Endodermal cell (in vitro differentiated cells): ENCODE results near the gene SMYD3. TPM values are rescaled to one million over a fixed set of nuclear protein-coding genes. Genes with fewer than 3 reads are reported as not detected.

Source experiments
- DNase-seq: peaks from one replicate; pipeline ENCODE4 v3.0.0-alpha.2; 2017
- H3K27ac ChIP-seq: 2 replicates; pipeline ENCODE4 v1.5.1; 2013; ENCODE audit warnings: mild to moderate bottlenecking, low read depth, low read length, moderate library complexity
- H3K27me3 ChIP-seq: 2 replicates; pipeline ENCODE4 v1.6.1; 2013; ENCODE audit warnings: mild to moderate bottlenecking, low read length, moderate library complexity; ENCODE audit not compliant: insufficient read depth, control insufficient read depth, poor library complexity, severe bottlenecking
- H3K36me3 ChIP-seq: 2 replicates; pipeline ENCODE4 v1.7.0; 2013; ENCODE audit warnings: mild to moderate bottlenecking, low read length, moderate library complexity; ENCODE audit not compliant: control insufficient read depth, insufficient read depth
- H3K4me1 ChIP-seq: one replicate; pipeline ENCODE4 v1.7.0; 2013; ENCODE audit warnings: low read length; ENCODE audit not compliant: control insufficient read depth, insufficient read depth
- H3K4me3 ChIP-seq: 2 replicates; pipeline ENCODE4 v1.5.1; 2013; ENCODE audit warnings: mild to moderate bottlenecking, low read length, moderate library complexity
- H3K9ac ChIP-seq: 2 replicates; pipeline ENCODE4 v1.6.1; 2013; ENCODE audit warnings: mild to moderate bottlenecking, low read length, moderate library complexity; ENCODE audit not compliant: poor library complexity, severe bottlenecking; ENCODE audit errors: extremely low read depth
- H3K9me3 ChIP-seq: 2 replicates; pipeline ENCODE4 v1.6.1; 2013; ENCODE audit warnings: mild to moderate bottlenecking, low read length, moderate library complexity; ENCODE audit not compliant: control insufficient read depth
- H3K27ac Mint-ChIP-seq: 2 replicates; pipeline ENCODE4 v1.8.0; 2020; ENCODE audit warnings: mixed read lengths
- H3K27me3 Mint-ChIP-seq: 2 replicates; pipeline ENCODE4 v1.8.0; 2021; ENCODE audit warnings: mild to moderate bottlenecking, mixed read lengths; ENCODE audit not compliant: insufficient read depth
- H3K36me3 Mint-ChIP-seq: 2 replicates; pipeline ENCODE4 v1.8.0; 2020; ENCODE audit warnings: low read depth, mixed read lengths
- H3K4me1 Mint-ChIP-seq: 2 replicates; pipeline ENCODE4 v1.8.0; 2020; ENCODE audit warnings: mixed read lengths
- H3K4me3 Mint-ChIP-seq: 2 replicates; pipeline ENCODE4 v1.8.0; 2020; ENCODE audit warnings: mild to moderate bottlenecking, moderate library complexity, mixed read lengths
- H3K9me3 Mint-ChIP-seq: 2 replicates; pipeline ENCODE4 v1.8.0; 2020; ENCODE audit warnings: mild to moderate bottlenecking, mixed read lengths
- WGBS, 2 experiments: methylation state at CpG; one replicate each; pipeline versions ENCODE4 v1.1.5 to v1.1.7; 2013; ENCODE audit warnings: missing lambda C conversion rate in 2 of 2, mixed read lengths in 1 of 2; ENCODE audit not compliant: insufficient coverage in 1 of 2, insufficient read length in 1 of 2; 5-methylcytosine and 5-hydroxymethylcytosine counted together
- total RNA-seq, 2 donors: library from RNA; stranded (reverse); fragmentation: NEBNext Ultra II Directional in 1 of 2; extraction: Animal tissue kit (Norgen Biotek cat#: 25700) in 1 of 2; gene quantifications; 2 replicates in 1 of 2; 3 replicates in 1 of 2; pipeline ENCODE4 v1.2.1, GENCODE V29; 2021
- TF ChIP-seq, protein P1 (sequence below): fragments of 200-600 bp; sonication (generic); conservative IDR thresholded peaks from 2 replicates; pipeline ENCODE4 v1.5.0; 2021; ENCODE audit warnings: antibody characterized with exemption, mild to moderate bottlenecking

Gene SMYD3
- total RNA-seq, 2 donors from 2014 or later: 32.3 to 45.8 TPM

DNA sequence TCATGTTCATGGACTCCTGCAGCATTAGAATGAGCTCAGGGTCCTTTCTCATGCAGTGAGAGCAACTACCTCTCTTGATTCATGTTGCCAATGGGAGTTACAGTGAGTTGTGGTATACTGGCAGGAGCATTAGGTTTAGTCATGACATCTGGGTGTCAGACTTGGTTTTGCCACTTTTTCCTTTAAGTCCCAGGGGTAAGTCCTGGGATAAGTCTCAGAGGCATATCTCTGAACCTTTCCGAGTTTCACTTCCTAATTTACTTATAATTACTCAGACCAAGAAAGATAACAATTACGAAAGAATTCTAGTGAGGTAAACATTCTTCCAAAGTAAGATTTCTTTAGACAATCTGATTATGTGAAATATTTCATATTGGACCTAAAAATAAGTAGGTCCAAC, 606.0 kb downstream of the SMYD3 start:
- Mint-ChIP-seq H3K36me3 (peaks cover 14% of the 10 kb centered on the region), H3K27me3 (no peaks in the 10 kb centered on the region), H3K4me1 (peaks cover 4% of the 10 kb centered on the region), H3K9me3 (peaks cover 24% of the 10 kb centered on the region), H3K27ac (no peak overlapping the region), H3K4me3 (no peak overlapping the region)
- no peak for DNase-seq
- Histone ChIP-seq H3K4me1 (no peaks in the 10 kb centered on the region), H3K27ac (no peak overlapping the region), H3K27me3 (no peaks in the 10 kb centered on the region), H3K9me3 (peaks cover 6% of the 10 kb centered on the region), H3K36me3 (no peaks in the 10 kb centered on the region), H3K4me3 (no peak overlapping the region), H3K9ac (no peak overlapping the region)
- WGBS, 2 experiments: 96% methylated on average over 2 of the region's 2 CpGs; no CpG with 5 or more reads in 1 of the 2 experiments
- TF ChIP-seq, protein P1, sequence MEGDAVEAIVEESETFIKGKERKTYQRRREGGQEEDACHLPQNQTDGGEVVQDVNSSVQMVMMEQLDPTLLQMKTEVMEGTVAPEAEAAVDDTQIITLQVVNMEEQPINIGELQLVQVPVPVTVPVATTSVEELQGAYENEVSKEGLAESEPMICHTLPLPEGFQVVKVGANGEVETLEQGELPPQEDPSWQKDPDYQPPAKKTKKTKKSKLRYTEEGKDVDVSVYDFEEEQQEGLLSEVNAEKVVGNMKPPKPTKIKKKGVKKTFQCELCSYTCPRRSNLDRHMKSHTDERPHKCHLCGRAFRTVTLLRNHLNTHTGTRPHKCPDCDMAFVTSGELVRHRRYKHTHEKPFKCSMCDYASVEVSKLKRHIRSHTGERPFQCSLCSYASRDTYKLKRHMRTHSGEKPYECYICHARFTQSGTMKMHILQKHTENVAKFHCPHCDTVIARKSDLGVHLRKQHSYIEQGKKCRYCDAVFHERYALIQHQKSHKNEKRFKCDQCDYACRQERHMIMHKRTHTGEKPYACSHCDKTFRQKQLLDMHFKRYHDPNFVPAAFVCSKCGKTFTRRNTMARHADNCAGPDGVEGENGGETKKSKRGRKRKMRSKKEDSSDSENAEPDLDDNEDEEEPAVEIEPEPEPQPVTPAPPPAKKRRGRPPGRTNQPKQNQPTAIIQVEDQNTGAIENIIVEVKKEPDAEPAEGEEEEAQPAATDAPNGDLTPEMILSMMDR: no peak

DNA sequence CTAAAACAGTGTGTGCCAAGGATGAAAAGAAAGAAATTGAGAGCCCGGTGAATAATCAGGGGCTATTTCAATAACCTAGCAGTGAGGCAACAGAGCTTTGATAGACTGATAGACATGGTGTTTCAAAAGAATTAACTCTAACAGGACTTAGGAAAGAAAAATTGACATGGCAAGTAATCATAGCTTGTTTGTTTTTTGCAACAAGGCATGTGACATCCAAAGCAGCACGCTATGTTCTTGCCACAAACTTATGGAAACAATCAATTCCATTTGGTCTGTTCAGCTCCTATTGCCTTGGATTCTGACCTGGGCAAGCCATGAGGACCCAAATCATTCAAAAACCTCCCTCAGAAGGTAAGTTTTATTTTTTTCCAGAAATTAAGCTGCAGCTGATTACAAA, 608.5 kb downstream of the SMYD3 start:
- no peaks in the 10 kb centered on the region for H3K27me3 Mint-ChIP-seq
- H3K9ac ChIP-seq: no peak overlapping the region
- H3K4me3 ChIP-seq: no peak overlapping the region
- peaks cover 6% of the 10 kb centered on the region for H3K9me3 ChIP-seq
- H3K27ac Mint-ChIP-seq: no peak overlapping the region
- no peaks in the 10 kb centered on the region for H3K36me3 ChIP-seq
- WGBS, 2 experiments: 92 to 100% methylated on average over 1 to 2 of the region's 2 CpGs
- no peak overlapping the region for H3K4me3 Mint-ChIP-seq
- peaks cover 4% of the 10 kb centered on the region for H3K4me1 Mint-ChIP-seq
- TF ChIP-seq, protein P1: no peak
- H3K36me3 Mint-ChIP-seq: peaks cover 14% of the 10 kb centered on the region
- no peaks in the 10 kb centered on the region for H3K4me1 ChIP-seq
- no peaks in the 10 kb centered on the region for H3K27me3 ChIP-seq
- peaks cover 22% of the 10 kb centered on the region for H3K9me3 Mint-ChIP-seq
- H3K27ac ChIP-seq: no peak overlapping the region
- DNase-seq: no peak

DNA sequence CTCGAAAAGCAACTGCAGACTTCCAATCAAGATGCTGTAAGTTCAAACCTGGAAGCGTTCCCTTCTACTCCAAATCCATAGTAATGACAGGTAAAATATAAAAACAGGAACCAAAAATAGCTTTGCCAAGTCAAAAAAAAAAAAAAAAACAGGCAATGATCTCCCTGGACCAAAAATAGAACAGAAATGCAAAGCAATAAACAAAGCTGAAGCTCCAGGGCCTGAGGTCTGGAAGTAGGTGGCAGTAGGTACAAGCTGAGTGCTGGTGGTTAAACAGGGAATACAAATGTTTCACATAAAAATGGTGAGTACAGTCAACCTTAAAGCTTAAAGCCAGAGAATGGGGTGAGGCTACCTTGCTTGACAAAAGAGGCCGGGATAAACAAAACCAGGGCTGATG, 610.8 kb downstream of the SMYD3 start:
- no peaks in the 10 kb centered on the region for H3K4me1 ChIP-seq
- peaks cover 6% of the 10 kb centered on the region for H3K9me3 Mint-ChIP-seq
- peaks cover 11% of the 10 kb centered on the region for H3K36me3 Mint-ChIP-seq
- H3K27me3 Mint-ChIP-seq: no peaks in the 10 kb centered on the region
- no peak overlapping the region for H3K27ac Mint-ChIP-seq
- H3K4me3 Mint-ChIP-seq: no peak overlapping the region
- no peaks in the 10 kb centered on the region for H3K4me1 Mint-ChIP-seq
- 91 to 93% methylated on average over 1 to 3 of the region's 3 CpGs for WGBS, 2 experiments
- no peak overlapping the region for H3K27ac ChIP-seq
- no peak overlapping the region for H3K9ac ChIP-seq
- no peaks in the 10 kb centered on the region for H3K9me3 ChIP-seq
- TF ChIP-seq, protein P1: no peak
- no peaks in the 10 kb centered on the region for H3K36me3 ChIP-seq
- DNase-seq: no peak
- H3K4me3 ChIP-seq: no peak overlapping the region
- H3K27me3 ChIP-seq: no peaks in the 10 kb centered on the region
